SK-N-SH (cell line): ENCODE results near the gene MCCD1. TPM values are rescaled to one million over a fixed set of nuclear protein-coding genes. Genes with fewer than 3 reads are reported as not detected.

Experiments
- CTCF ChIA-PET: fragments of 300-600, 350-600 bp; formaldehyde crosslinking; extraction: SDS; loops from one replicate; lab custom pipeline; 2021; lab: Yijun Ruan, JAX
- POLR2A ChIA-PET: fragments of 350-600 bp; sonication (Branson Sonifier 250); formaldehyde crosslinking; extraction: SDS; loops from one replicate; lab custom pipeline; 2020; ENCODE audit warnings: antibody characterized with exemption, inconsistent platforms; lab: Yijun Ruan, JAX
- DNase-seq: peaks from one replicate; pipeline ENCODE4 v3.0.0; 2012
- H2AFZ ChIP-seq: fragments of 200-600 bp; sonication (generic); 2 replicates; pipeline ENCODE4 v1.8.1; 2016; ENCODE audit warnings: antibody characterized with exemption, mild to moderate bottlenecking, low read depth
- H3F3A ChIP-seq: fragments of 200-600 bp; sonication (generic); replicated peaks from 2 replicates; pipeline ENCODE3; 2016; ENCODE audit warnings: antibody characterized with exemption, mild to moderate bottlenecking; ENCODE audit not compliant: insufficient read depth
- H3K27ac ChIP-seq, 2 experiments: fragments of 200-500 bp in 1 of 2; fragments of 200-600 bp in 1 of 2; sonication (Bioruptor generic) in 1 of 2; sonication (generic), shearing (Covaris generic) in 1 of 2; 2 replicates each; pipeline versions ENCODE4 v1.5.1 to v1.6.1; 2014 to 2016; ENCODE audit warnings: low read depth in 2 of 2, inconsistent platforms in 1 of 2, low read length in 1 of 2, mild to moderate bottlenecking in 1 of 2, mixed read lengths in 1 of 2
- H3K27me3 ChIP-seq: fragments of 200-600 bp; sonication (generic), shearing (Covaris generic); 2 replicates; pipeline ENCODE4 v1.6.1; 2016; ENCODE audit warnings: mixed run types; ENCODE audit not compliant: insufficient read depth
- H3K36me3 ChIP-seq, 2 experiments: fragments of 200-500 bp in 1 of 2; fragments of 200-600 bp in 1 of 2; sonication (Bioruptor generic) in 1 of 2; sonication (generic) in 1 of 2; replicated peaks in 1 of 2; 2 replicates each; pipeline versions ENCODE3 to v1.5.1; 2014 to 2016; ENCODE audit warnings: low read length in 1 of 2, mild to moderate bottlenecking in 1 of 2; ENCODE audit not compliant: insufficient read depth in 2 of 2, control insufficient read depth in 1 of 2
- H3K4me1 ChIP-seq, 2 experiments: fragments of 200-500 bp in 1 of 2; fragments of 200-600 bp in 1 of 2; sonication (Bioruptor generic) in 1 of 2; sonication (generic), shearing (Covaris generic) in 1 of 2; 2 replicates each; pipeline versions ENCODE4 v1.5.1 to v1.6.1; 2014 to 2016; ENCODE audit warnings: low read depth in 1 of 2, low read length in 1 of 2, mixed run types in 1 of 2; ENCODE audit not compliant: insufficient read depth in 2 of 2, control insufficient read depth in 1 of 2
- H3K4me2 ChIP-seq: fragments of 200-600 bp; sonication (generic), shearing (Covaris generic); 2 replicates; pipeline ENCODE4 v1.6.1; 2017; ENCODE audit warnings: mixed run types
- H3K4me3 ChIP-seq, 2 experiments: fragments of 200-500 bp in 1 of 2; fragments of 200-600 bp in 1 of 2; sonication (Bioruptor generic) in 1 of 2; sonication (generic), shearing (Covaris generic) in 1 of 2; 2 replicates each; pipeline versions ENCODE4 v1.5.1 to v1.8.1; 2014 to 2016; ENCODE audit warnings: low read depth in 2 of 2, inconsistent platforms in 1 of 2, low read length in 1 of 2, mild to moderate bottlenecking in 1 of 2, mixed read lengths in 1 of 2, moderate library complexity in 1 of 2
- H3K79me2 ChIP-seq: fragments of 200-600 bp; sonication (generic); 2 replicates; pipeline ENCODE4 v1.8.1; 2017; ENCODE audit warnings: mild to moderate bottlenecking; ENCODE audit not compliant: insufficient read depth
- H3K9ac ChIP-seq: fragments of 200-600 bp; sonication (generic); 2 replicates; pipeline ENCODE4 v1.6.1; 2017; ENCODE audit warnings: mixed run types
- H3K9me2 ChIP-seq: fragments of 200-600 bp; sonication (generic); 2 replicates; pipeline ENCODE4 v1.6.1; 2017; ENCODE audit warnings: mixed run types
- H3K9me3 ChIP-seq: fragments of 200-600 bp; sonication (generic); 2 replicates; pipeline ENCODE4 v1.6.1; 2017; ENCODE audit warnings: mixed run types, mild to moderate bottlenecking, moderate library complexity
- H4K20me1 ChIP-seq: fragments of 200-600 bp; sonication (generic); 2 replicates; pipeline ENCODE4 v1.6.1; 2017; ENCODE audit warnings: mild to moderate bottlenecking, mixed run types; ENCODE audit not compliant: insufficient read depth
- EP300 ChIP-seq, 2 experiments: IDR thresholded peaks; 2 replicates each; pipeline versions ENCODE4 v1.4.0 to v1.6.1; 2012; ENCODE audit warnings: borderline replicate concordance in 1 of 2, low read depth in 1 of 2, low read length in 1 of 2
- FOXM1 ChIP-seq: IDR thresholded peaks from 2 replicates; pipeline ENCODE4 v1.4.0; 2012; ENCODE audit warnings: low read depth, mild to moderate bottlenecking
- MAX ChIP-seq: IDR thresholded peaks from 2 replicates; pipeline ENCODE4 v1.4.0; 2012; ENCODE audit warnings: low read depth
- MEF2A ChIP-seq: IDR thresholded peaks from 2 replicates; pipeline ENCODE4 v1.4.0; 2012; ENCODE audit warnings: low read depth, borderline replicate concordance
- NRF1 ChIP-seq: IDR thresholded peaks from 2 replicates; pipeline ENCODE4 v1.6.1; 2012; ENCODE audit warnings: low read depth, mild to moderate bottlenecking, low read length
- POLR2AphosphoS5 ChIP-seq: IDR thresholded peaks from 2 replicates; pipeline ENCODE4 v1.6.1; 2012; ENCODE audit warnings: low read depth, low read length
- REST ChIP-seq: IDR thresholded peaks from 2 replicates; pipeline ENCODE4 v1.6.1; 2012; ENCODE audit warnings: mild to moderate bottlenecking, low read depth, low read length, moderate library complexity
- RXRA ChIP-seq: IDR thresholded peaks from 2 replicates; pipeline ENCODE4 v1.4.0; 2012; ENCODE audit warnings: low read depth, mild to moderate bottlenecking, borderline replicate concordance
- TAF1 ChIP-seq: IDR thresholded peaks from 2 replicates; pipeline ENCODE4 v1.6.1; 2012; ENCODE audit warnings: low read depth, mild to moderate bottlenecking, low read length, moderate library complexity, borderline replicate concordance
- TCF12 ChIP-seq: IDR thresholded peaks from 2 replicates; pipeline ENCODE4 v1.4.0; 2012
- USF2 ChIP-seq: fragments of 150-350 bp; IDR thresholded peaks from 2 replicates; pipeline ENCODE4 v1.6.1; 2017; ENCODE audit warnings: antibody characterized with exemption, low read length, low read depth, borderline replicate concordance
- YY1 ChIP-seq: IDR thresholded peaks from 2 replicates; pipeline ENCODE4 v1.4.0; 2012; ENCODE audit warnings: low read depth, mild to moderate bottlenecking
- WGBS: methylation state at CpG from one replicate; pipeline ENCODE4 v1.1.6; 2017; ENCODE audit warnings: low lambda C conversion rate; 5-methylcytosine and 5-hydroxymethylcytosine counted together
- polyA plus RNA-seq, 3 experiments: library from polyadenylated mRNA; depleted of rRNA; stranded (reverse); fragments of >200 nt; gene quantifications; 2 replicates each; pipeline ENCODE4 v1.2.3, GENCODE V29; 2012

MCCD1 gene
- polyA plus RNA-seq, 1 of the 3 experiments (the other 2 are of a cell fraction) = not detected

GRCh38 chr6:31479151-31479932, 49.4 kb upstream of the MCCD1 start (continued):
- no peak for TF ChIP-seq USF2
- TF ChIP-seq MEF2A = no peak
- TF ChIP-seq REST = no peak
- no peak for TF ChIP-seq EP300 (IDR thresholded peaks at IDR 0.05; ENCODE audit: borderline replicate concordance in 1 of 2, low read depth in 1 of 2, low read length in 1 of 2)
- no peak for TF ChIP-seq RXRA
- TF ChIP-seq NRF1 = no peak
- TF ChIP-seq MAX = no peak
- TF ChIP-seq TCF12 = no peak

GRCh38 chr6:31479933-31480535, 48.7 kb upstream of the MCCD1 start:
- H3K4me3 ChIP-seq = no peak overlapping the region
- CTCF ChIA-PET = interaction anchor here (1.3 kb wide), 1 partner anchor 13 kb away, joined by 7 read pairs; no protein-coding TSS in a partner anchor
- no peaks in the 10 kb centered on the region for H3K4me1 ChIP-seq
- no peaks in the 10 kb centered on the region for H3K36me3 ChIP-seq
- H3K27me3 ChIP-seq = peaks cover 53% of the 10 kb centered on the region; the same call in 1 of the 2 replicates
- no peaks in the 10 kb centered on the region for H4K20me1 ChIP-seq
- whole genome bisulfite sequencing = 1% methylated on average over 2 of the region's 3 CpGs
- TF ChIP-seq FOXM1 (no peak), USF2 (no peak), YY1 (no peak), MAX (no peak), POLR2AphosphoS5 (no peak), TAF1 (no peak), EP300 (IDR thresholded peaks at IDR 0.05; ENCODE audit: borderline replicate concordance in 1 of 2, low read depth in 1 of 2, low read length in 1 of 2) (no peak)
- peaks cover under 1% of the 10 kb centered on the region for H3F3A ChIP-seq
- POLR2A ChIA-PET = no interaction called here
- H2AFZ ChIP-seq = no peak overlapping the region
- no peaks in the 10 kb centered on the region for H3K9me2 ChIP-seq
- H3K4me2 ChIP-seq = no peak overlapping the region
- no peak overlapping the region for H3K9ac ChIP-seq
- H3K27ac ChIP-seq = no peak overlapping the region
- DNase-seq = no peak
- H3K9me3 ChIP-seq = no peaks in the 10 kb centered on the region
- H3K79me2 ChIP-seq = no peaks in the 10 kb centered on the region
